HUES6 (cell line): ENCODE data around the gene LHFPL5.

Source experiments
- H3K27ac ChIP-seq: 2 replicates; pipeline ENCODE4 v1.7.0; 2013; ENCODE audit warnings: low read depth, mild to moderate bottlenecking, low read length, inconsistent platforms
- H3K27me3 ChIP-seq: 2 replicates; pipeline ENCODE4 v1.6.1; 2013; ENCODE audit warnings: low read length; ENCODE audit not compliant: control insufficient read depth, insufficient read depth
- H3K36me3 ChIP-seq: 2 replicates; pipeline ENCODE4 v1.6.1; 2013; ENCODE audit warnings: low read length; ENCODE audit not compliant: control insufficient read depth, insufficient read depth
- H3K4me1 ChIP-seq: 2 replicates; pipeline ENCODE4 v1.6.1; 2013; ENCODE audit warnings: low read length; ENCODE audit not compliant: control insufficient read depth, insufficient read depth
- H3K4me3 ChIP-seq: 2 replicates; pipeline ENCODE4 v1.5.1; 2013; ENCODE audit warnings: low read depth, low read length
- H3K9ac ChIP-seq: one replicate; pipeline ENCODE4 v1.6.1; 2013; ENCODE audit warnings: mild to moderate bottlenecking, low read length
- H3K9me3 ChIP-seq: 2 replicates; pipeline ENCODE4 v1.6.1; 2013; ENCODE audit warnings: low read depth, low read length; ENCODE audit not compliant: control insufficient read depth, insufficient read depth

The LHFPL5 gene

DNA sequence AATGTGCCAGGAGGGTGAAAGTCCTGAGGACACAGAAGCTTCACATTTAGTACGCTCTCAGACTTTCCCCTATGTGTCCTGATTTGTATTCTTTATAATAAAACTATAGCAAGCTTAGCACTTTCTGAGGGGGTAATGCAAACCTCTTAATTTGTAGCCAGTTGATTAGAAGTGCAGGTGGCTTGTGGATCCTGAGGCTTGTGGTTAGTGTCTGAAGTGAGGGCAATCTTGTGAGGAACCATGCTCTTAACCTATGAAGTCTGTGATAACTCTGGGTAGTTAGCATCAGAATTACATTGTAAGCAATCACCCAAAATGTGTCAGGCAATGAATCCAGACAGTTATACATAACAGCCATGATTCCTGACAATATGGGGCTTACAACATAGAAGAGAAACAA lies 51.1 kb downstream of the LHFPL5 start:
- H3K27ac ChIP-seq = no peak overlapping the region
- H3K27me3 ChIP-seq = no peaks in the 10 kb centered on the region
- H3K4me1 ChIP-seq = no peaks in the 10 kb centered on the region
- no peak overlapping the region for H3K9ac ChIP-seq
- H3K9me3 ChIP-seq = no peaks in the 10 kb centered on the region
- no peak overlapping the region for H3K4me3 ChIP-seq
- H3K36me3 ChIP-seq = peaks cover 94% of the 10 kb centered on the region

DNA sequence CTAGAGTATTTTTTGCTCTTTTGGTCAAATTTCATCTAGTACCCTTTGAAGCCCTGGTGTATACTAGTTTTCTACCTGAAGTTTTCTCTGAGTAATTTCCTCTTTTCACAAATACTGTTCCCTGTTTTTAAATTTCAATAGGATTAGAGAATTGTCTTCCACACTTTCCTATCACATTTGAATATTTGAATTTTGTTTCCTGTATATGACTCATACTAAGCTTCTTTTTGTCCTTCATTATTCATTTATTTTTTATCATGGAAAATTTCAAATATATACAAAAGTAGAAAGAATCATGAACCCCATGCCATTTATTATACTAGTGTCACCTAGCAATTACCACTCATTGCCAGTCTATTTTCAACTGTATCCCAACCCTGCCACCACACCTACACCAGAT lies 52.7 kb downstream of the LHFPL5 start:
- H3K27me3 ChIP-seq = no peaks in the 10 kb centered on the region
- H3K9ac ChIP-seq = no peak overlapping the region
- no peak overlapping the region; the same call in 1 of the 2 replicates for H3K27ac ChIP-seq
- no peak overlapping the region for H3K4me3 ChIP-seq
- peaks cover 91% of the 10 kb centered on the region for H3K36me3 ChIP-seq
- no peaks in the 10 kb centered on the region for H3K9me3 ChIP-seq
- no peaks in the 10 kb centered on the region for H3K4me1 ChIP-seq

DNA sequence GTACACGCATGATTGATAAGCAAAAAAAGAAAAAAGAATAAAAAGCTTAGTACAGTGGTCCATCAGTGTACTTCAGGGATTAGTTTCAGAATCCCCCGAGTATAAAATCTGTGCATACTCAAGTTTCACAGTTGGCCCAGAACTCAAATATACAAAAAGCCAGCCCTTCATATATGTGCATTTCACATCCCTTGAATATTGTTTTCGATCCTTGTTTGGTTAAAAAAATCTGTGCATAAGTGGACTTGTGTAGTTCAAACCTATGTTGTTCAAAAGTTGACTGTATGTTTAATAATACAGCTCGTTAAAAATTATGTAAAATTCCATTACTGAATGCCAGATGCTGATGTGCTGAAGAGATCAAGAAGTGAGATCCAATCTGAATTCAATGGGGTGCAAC lies 54.2 kb downstream of the LHFPL5 start:
- Histone ChIP-seq H3K4me1 (no peaks in the 10 kb centered on the region), H3K27me3 (no peaks in the 10 kb centered on the region), H3K36me3 (peaks cover 88% of the 10 kb centered on the region), H3K27ac (no peak overlapping the region), H3K9me3 (no peaks in the 10 kb centered on the region), H3K4me3 (no peak overlapping the region), H3K9ac (no peak overlapping the region)
